HG03571 (cell line): ENCODE measurements around the gene AMPD1.
A peak's percentile ranks its signal among the peaks of the same experiment; 100 is the strongest.

Source experiments
- ATAC-seq: cut with Tn5 transposase; IDR thresholded peaks from one replicate; pipeline ENCODE4 v1.9.1; 2021; ENCODE audit not compliant: unreplicated experiment

Gene AMPD1

DNA sequence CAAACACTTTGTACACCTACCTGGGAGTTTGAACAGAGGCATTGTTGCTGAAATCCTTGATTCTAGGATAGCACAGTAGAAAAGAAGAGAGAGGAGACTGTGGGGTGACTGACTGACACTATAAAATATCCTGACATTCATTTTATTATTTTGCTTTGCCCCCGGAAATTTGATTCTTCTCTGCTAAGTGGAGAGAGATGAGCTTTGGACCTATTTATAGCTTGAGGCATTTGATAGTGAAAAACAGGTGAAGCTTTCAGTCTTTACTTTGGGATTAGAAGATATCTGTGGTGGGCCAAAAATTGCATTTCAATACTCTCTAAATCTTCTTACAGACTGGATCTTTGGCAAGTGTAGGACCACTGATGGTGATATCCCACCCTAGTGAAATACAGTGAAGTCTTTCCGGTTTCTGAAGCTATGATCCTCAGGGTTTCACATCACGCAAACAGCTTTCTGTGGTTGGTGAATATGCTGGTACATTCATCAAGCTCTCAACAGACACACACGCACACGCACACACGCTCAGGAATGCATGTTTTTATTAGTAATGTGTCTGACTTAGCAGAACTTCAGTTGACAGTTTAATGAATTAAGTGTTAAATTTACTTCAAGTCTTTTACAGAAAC, at the start of gene AMPD1:
Gene AMPD1, minus strand, starts transcription at position 117 of the 629 bp plus-strand sequence. Its CDS starts 75 bp downstream, at position 42.
- no peak for ATAC-seq

DNA sequence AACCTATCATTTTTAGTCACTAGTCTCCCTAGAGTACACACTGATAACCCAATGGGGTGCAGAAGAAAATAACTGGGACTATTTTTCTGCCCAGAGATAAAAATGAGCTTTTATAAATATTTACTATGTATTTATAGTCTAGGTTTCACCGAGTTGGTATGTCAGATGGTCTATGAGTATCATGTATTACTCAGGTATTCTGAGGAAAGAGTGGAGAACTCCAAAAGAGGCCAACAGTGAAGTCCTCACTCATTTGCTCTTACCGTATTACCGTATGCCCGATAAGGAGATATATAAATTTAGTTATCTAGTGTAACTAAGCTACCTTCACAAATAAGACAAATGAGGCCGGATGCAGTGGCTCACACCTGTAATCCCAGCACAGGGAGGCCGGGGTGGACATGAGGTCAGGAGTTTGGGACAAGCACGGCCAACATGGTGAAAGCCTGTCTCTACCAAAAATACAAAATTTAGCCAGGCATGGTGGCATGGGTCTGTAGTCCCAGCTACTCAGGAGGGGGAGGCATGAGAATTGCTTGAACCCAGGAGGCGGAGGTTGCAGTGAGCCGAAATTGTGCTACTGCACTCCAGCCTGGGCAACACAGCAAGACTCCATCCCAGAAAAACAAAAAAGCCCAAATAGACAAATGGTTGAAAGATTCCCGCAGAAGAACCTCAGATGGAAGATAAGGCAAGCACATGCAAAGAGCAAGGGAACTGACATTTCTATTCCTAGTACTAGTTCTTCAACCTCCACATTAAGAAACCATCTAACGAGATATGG, 46.8 kb upstream of the AMPD1 start:
- no peak for ATAC-seq

DNA sequence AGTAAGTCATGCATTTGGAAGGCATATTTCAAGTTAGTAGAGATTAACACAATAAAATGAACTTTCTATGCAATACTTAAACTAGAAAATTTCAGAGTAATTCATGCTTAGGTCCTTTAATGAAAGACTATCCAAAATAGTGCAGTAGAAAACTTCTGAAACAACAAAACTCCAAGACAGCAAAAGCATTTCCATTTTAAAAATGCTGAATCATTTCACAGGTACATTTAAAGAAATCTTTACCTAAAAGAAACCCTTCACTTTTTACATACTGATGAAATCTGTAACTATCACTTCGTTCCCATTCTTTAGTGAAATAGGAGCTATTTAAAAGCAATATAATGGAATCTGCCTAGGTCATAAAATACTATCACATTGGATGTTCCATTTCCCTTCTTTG, 45.0 kb upstream of the AMPD1 start:
- ATAC-seq = no peak

DNA sequence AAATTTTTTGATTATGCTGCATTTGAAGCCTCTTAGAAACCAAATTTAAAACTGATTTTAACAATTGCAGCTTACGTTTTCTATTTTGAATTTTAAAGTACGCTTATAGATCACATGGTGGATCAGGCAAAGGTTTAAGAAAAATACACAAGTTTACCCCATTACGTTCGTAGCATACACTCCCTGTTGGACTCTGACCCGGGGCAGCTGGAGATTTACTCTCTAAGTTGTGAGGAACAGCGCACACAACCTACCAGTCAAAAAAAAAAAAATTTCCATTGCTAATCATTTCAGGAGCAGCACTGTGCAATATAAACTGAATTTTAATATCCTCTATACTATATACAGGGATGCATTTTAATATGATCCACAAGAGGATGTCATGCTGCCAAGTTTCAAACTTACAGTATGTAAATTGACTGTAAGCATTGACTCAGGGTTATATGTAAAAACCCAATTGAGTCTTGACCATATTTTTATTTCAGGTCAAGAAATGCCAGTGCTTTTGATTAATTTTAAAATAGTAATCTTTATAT, 42.0 kb upstream of the AMPD1 start:
- no peak for ATAC-seq

DNA sequence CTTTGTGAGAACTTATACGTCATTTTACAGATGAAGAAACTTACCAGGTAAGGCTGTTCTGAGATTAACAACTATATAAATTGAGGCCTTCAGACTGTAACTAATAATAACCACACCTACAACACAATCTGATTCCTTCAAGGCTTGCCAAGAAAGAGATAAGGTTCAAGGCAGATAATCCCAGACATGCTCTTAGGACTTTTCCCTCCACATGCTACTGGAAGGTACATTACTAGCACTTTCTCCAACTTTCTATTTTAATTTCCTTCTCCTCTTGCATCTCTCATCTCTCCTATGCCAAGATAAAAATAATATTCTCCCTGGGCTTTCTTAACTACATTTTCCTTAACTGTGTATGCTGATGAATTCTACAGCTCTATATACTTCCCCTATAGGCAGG, 40.1 kb upstream of the AMPD1 start:
- no peak for ATAC-seq

DNA sequence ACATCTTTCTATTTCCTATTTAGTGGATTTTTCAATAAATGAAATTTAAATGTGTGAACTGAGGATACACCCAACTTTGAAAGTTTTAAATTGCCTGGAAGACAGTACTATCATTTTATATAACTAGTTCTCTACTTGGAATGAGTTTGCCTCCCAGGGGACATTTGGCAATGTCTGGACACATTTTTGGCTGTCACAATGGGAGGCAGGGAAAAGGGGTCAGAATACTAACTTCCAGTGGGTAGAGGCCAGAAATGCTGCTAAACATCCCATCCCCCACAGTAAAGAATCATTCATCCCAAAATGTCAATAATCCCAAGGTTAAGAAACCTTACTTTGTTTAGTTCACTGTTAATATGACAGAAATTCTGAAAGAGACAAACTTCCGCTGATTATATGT, 34.4 kb upstream of the AMPD1 start:
- ATAC-seq = no peak

DNA sequence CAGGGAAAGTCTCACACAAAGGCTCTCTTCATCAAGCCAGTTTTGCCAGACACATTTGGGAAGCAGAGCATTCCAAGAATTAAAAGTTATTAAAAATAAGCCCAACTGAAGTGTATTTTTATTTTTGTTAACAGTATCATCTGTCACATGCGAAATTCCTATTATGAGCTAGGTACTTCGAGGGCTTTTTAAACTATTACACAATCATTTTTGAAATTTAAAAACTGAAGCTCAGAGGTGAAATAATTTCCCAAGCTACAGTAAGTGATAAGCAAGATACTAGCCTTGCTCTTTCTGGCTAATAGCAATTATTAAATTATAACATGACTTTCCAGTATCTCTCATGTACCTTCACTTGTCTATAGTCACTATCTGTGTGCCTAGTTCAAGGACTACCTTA, 33.2 kb upstream of the AMPD1 start:
- no peak for ATAC-seq

DNA sequence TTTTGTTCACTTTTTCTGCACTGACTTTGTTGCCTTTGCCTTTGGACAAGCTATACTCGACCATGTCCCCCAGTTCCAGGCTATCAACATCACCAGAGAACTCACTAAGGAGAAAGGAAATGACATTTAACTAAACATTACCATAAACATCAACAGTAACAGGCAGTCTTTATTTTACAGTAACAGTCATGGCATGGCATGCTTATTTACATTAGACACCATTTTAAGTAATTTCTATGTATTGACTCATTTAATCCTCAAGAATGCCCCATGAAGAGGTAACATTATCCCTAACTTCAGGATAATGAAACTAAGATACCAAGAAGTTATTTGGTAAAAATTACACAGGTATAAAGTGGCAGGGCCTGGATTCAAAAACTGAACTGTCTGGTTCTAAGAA, 29.9 kb upstream of the AMPD1 start:
- no peak for ATAC-seq

DNA sequence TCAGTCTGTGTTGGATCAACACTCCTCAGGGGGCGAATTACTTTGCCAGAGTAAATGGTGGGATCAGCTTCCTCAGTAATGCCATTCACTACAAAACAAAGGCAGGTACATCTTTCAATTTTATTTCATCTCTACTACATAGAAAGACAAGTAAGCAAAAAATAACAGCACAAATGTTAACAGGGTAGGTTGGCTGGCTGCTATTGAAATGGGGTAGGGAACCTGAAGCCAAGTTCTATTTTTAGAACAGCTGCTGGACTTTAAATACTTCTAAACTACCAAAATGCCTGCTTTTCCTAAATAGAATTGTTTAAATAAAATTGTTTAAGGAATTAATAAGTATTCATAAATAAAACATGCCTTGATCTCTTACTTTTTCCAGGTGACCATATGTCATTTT, 28.6 kb upstream of the AMPD1 start:
- ATAC-seq = no peak

DNA sequence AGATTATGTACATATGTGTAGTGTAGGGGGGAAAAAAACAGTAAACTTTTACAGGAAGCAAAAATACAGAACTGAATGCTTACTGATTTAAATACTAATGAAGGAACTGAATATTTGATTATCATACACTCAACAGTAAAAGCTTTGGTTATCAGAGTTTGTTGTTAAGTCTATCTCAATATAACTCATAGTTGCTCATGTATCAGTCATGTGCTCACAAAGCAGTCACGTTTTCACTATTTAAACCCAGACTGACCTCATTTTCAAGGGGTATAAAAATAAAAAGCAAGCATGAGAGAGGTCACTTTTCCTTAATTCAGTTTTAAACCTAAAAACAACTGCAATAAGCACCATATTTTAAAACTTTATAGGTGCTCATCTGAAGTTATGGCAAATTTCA, 28.1 kb upstream of the AMPD1 start:
- ATAC-seq = no peak

DNA sequence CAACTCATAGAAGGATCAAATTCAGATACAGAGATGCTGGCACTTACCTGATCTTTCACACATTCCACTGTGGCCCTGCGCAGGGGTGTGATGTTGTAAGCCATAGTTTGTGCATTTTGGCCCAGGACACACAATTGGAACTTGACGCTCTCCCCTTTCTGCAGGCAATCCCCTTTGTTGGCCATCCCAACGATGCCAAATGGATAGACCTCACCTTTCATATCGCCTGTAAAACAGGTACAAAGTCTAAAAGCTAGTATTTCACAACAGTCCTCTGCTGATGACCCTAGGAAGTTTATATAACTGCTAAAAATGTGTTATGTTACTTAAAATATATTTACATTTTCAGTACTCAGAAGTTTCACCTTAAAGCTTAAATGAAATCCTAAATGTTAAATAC, 25.1 kb upstream of the AMPD1 start:
- no peak for ATAC-seq

DNA sequence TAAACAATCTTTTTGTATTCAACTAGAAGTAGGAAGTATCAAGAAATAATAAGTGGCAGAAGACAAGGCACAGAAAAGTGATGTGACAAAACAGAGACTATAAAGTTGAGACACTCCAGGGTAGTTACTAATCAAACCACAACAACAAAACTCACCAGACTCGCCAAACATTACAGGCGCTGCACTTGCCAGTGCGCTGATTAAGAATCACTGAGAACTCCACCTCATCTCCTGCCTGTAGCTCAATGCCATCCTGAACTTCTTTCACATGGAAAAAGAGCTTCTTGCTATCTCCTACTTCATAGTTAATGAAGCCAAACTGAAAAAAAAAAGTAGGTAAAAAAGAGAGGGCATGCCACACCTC, 24.1 kb upstream of the AMPD1 start:
- ATAC-seq = no peak

DNA sequence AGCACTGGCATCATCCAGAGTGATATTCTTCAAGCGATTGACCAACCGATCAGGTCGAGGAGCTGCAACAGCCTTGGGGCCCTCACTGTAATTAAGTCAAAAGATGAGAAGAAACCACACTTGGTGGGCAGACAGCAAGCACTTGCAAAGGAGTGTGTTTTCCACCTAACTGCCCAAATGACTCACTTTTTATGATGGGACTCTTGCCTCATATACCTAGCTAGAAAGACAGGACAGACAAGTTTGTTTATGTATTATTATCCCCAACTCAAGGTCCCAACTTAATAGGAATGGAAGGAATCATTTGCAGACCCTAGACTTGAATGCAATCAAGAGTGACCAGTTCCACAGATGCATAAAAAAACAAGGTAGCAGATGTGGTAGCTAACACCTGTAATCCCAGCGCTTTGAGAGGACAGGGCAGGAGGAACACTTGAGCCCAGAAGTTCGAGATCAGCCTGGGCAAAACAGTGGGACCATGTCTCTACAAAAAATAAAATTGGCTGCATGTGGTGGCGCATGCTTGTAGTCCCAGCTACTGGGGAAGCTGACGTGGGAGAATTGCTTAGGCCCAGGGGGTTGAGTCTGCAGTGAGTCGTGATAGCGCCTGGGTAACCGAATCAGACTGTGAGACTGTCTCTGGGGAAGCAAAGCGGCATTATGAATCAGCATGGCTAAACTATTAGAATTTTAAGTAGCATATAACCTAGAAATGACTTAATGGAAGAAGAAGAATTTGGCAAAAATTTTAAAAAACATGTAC, 23.5 kb upstream of the AMPD1 start:
- no peak for ATAC-seq

DNA sequence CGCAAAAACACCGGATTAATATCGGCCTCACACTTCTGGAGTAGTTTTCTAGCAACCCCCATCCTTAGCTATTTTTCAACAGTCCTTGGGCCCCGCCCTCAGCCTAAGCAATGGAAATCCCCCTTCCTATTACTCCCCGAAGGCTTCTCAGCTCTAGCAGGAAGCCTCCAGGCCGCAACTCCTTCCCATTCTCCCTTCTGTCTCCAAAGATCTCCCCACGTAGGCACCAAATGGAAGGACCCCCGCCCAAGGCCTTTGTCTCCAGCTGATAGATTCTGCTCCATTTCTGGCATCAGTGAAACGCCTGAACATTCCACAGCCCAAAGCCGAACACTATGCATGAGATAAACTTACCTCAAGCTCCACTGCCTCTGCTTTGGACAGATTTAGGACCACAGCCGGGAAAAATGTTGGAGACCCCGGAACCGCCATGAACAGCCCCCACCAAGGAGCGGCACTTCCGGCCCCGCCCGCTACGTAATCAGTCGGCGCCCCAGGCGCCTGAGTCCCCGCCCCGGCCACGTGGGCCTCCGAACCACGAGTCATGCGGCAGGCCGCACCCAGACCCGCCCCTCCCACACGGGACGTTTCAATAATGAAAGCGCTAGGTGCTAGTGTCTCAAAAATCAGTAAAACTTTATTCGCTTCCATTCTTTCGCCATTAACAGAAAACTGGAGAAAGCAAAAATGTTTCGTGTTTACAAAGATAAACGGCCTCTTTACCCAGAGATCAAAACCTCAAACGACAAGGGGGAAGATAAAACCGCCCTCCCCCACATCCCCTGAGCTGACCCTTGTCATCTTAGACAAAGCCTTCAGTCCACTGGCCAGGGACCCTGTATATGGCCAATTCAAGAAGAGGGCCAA, 21.2 kb upstream of the AMPD1 start, which contains the start of gene NRAS:
Gene NRAS, minus strand, starts transcription at position 468 of the 867 bp plus-strand sequence. CDS start 611 bp downstream, outside the sequence.
- ATAC-seq = peak; percentile 93

DNA sequence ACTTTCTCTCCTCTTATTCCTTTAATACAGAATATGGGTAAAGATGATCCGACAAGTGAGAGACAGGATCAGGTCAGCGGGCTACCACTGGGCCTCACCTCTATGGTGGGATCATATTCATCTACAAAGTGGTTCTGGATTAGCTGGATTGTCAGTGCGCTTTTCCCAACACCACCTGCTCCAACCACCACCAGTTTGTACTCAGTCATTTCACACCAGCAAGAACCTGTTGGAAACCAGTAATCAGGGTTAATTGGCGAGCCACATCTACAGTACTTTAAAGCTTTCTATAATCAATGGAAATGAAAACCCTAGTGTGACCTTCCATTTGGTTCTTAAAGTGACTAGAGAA, 20.6 kb upstream of the AMPD1 start:
- no peak for ATAC-seq

DNA sequence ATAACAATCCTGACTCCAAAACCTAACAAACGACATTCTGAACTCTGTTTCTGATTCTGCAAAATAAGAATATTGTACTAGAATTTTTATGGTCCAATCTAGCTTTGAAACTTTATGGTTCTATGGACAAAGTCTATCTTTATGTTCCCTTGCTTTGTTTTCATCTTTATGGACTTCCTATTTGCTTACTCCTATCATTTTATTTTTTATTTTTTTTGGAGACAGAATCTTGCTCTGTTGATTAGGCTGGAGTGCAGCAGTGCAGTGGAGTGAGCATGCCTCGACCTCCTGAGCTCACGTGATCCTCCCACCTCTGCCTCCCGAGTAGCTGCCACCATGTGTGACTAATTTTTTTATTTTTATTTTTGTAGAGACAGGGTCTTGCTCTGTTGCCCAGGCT, 17.6 kb upstream of the AMPD1 start:
- no peak for ATAC-seq

DNA sequence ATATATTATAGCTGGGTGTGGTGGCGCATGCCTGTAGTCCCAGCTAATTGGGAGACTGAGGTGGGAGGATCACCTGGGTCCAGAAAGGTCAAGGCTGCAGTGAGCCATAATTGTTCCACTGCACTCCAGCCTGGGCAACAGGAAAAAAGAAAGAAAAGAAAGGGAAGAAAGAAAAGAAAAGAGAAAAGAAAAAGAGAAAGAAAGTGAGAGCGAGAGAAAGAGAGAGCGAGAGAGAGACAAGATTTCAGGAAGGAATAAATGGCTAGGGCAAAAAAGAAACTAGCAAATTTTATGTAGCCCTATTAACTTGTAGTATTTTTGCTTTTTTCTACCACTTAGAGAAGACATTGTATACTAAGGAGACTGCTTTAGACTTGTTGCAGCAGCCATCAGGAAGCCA, 15.0 kb upstream of the AMPD1 start:
- ATAC-seq = no peak

DNA sequence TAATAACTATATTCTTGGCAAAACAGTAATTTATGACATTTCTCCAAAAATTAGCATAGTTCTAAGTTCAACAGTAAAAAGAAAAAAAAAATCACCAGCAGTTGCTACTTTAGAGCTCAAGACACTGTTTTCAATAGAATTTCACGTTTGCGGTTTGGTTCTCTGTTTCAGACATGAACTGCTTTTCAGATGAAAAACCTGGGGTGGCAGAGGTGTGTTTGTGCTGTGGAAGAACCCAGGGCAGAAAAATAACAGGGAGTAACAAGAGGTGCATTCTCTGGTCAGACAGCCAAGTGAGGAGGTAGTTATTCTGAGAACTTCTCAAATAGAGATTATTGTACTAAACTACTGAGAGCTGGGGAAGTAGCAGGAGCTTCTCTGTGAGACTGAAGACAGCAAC, 12.3 kb upstream of the AMPD1 start:
- ATAC-seq = no peak

DNA sequence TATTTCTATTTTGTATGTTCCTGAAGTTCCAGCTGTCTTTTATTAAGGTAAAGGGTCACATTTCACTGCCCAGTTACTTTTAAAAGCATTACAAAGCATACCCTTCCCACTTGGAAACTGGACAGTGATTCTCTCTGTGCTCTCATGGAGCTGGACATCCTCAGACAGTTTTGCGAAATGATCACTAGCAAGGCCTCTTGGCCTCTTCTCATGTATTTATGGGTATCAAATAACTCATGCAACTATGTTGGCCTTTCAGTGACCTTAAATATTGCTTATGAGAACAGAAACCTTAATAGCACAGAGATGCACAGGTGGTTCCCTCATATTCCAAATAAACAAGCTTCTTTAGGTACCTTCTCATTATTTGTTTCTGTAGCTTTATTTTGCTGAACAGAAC, 7.9 kb upstream of the AMPD1 start:
- ATAC-seq = no peak

DNA sequence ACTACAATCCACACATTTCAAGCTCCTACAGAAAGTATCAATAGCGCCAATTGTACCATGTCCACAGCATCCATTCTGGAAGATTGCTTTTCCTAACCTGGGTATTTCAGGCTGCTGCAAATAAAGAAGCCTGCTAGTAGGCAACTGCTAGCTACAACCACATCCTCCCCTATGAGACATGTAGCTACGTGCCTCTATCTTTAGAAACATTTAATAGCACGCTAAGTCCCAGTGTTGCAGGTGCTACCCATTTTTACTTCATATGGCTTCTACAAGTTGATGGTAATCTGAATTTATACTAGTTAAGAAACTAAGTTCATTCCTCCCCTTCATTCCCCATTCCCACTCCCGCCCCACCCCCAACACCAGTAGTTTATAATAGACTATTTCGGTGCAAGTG, 7.4 kb upstream of the AMPD1 start:
- ATAC-seq = no peak

DNA sequence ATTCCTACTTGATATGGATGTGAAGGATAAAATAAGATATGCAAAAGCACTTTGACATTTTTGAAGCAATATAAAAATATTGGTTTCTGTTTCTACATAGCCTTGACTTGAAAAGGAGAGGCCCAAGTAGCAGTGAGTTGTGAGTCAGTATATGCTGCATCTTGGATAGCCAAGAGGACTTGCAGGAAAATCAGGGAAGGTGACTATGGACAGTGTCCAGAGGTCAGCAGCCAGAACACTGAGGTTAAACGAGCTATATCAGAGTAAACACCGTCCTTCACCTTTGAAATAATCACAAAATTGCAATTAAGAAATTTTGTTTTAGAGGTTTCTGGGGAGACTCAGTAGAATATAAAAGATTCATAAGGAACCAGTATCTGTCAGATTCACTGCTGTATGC, 6.6 kb upstream of the AMPD1 start:
- ATAC-seq = no peak
